PC-3 (cell line): ENCODE measurements around the gene ZNF43.

Experiments
- CTCF ChIP-seq: fragments of 300-600 bp; sonication (generic); conservative IDR thresholded peaks from 2 replicates; pipeline ENCODE4 v1.5.1; 2017; ENCODE audit warnings: antibody characterized with exemption, low read depth, mild to moderate bottlenecking, low read length
- EZH2phosphoT487 ChIP-seq: fragments of 300-600 bp; sonication (generic); IDR thresholded peaks from 2 replicates; pipeline ENCODE4 v1.6.1; 2018; ENCODE audit warnings: mild to moderate bottlenecking, antibody characterized with exemption, low read length, borderline replicate concordance

DNA sequence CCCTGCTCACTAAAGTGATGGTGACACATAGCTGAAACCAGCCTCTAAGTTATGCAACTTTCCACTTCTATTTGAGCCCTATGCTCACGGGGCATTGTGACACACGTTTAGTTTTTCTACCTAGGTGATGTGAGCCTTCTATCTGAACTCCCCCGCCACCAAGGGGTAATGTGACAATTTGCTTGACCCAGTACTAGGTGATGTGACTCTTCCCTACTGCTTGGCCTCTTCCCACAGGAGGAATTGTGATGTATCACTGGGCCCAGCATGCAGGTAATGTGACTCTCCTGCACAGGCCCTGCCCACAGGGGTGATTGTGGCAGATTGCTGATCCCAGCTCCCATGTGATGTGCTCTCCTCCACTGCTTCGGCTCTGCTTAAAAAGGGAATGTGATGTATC, 42.7 kb upstream of the ZNF43 start:
- no peak for TF ChIP-seq CTCF
- TF ChIP-seq EZH2phosphoT487 = no peak
